Progenitor cell of endocrine pancreas (in vitro differentiated cells): ENCODE data around the gene ADNP2. TPM values are rescaled to one million over a fixed set of nuclear protein-coding genes. Genes with fewer than 3 reads are reported as not detected.
A peak's percentile ranks its signal among the peaks of the same experiment; 100 is the strongest.
"Not testable (repeated sequence)": the region's sequence is repeated elsewhere in the genome, so short reads cannot be mapped to it uniquely, and the experiment has no call there.

ENCODE experiments used
- DNase-seq: peaks from one replicate; pipeline ENCODE4 v3.0.0; 2021; ENCODE audit warnings: low spot score; ENCODE audit not compliant: unreplicated experiment
- H3K27ac Mint-ChIP-seq: 2 replicates; pipeline ENCODE4 v1.8.0; 2021; ENCODE audit warnings: mild to moderate bottlenecking, moderate library complexity, mixed read lengths
- H3K27me3 Mint-ChIP-seq: 2 replicates; pipeline ENCODE4 v1.8.0; 2021; ENCODE audit warnings: mixed read lengths
- H3K36me3 Mint-ChIP-seq: 2 replicates; pipeline ENCODE4 v1.8.0; 2022; ENCODE audit warnings: mixed read lengths; ENCODE audit not compliant: insufficient read depth
- H3K4me1 Mint-ChIP-seq: 2 replicates; pipeline ENCODE4 v1.8.0; 2021; ENCODE audit warnings: low read depth, mixed read lengths
- H3K4me3 Mint-ChIP-seq: 2 replicates; pipeline ENCODE4 v1.8.0; 2021; ENCODE audit warnings: low read depth, mild to moderate bottlenecking, moderate library complexity, mixed read lengths
- H3K9me3 Mint-ChIP-seq: 2 replicates; pipeline ENCODE4 v1.8.0; 2021; ENCODE audit warnings: low read depth, mixed read lengths
- CTCF ChIP-seq: fragments of 200-600 bp; sonication (generic); IDR thresholded peaks from one replicate; pipeline ENCODE4 v1.5.0; 2021; ENCODE audit warnings: antibody characterized with exemption, mild to moderate bottlenecking; ENCODE audit not compliant: unreplicated experiment
- total RNA-seq: library from RNA; stranded (reverse); gene quantifications from 2 replicates; pipeline ENCODE4 v1.2.1, GENCODE V29; 2021

The ADNP2 gene
- total RNA-seq, 1 donor from 2014 or later = 31.8 TPM

GRCh38 chr18:80159713-80160636, 50.9 kb downstream of the ADNP2 start:
- Mint-ChIP-seq H3K4me3 (no peak overlapping the region), H3K36me3 (peaks cover 26% of the 10 kb centered on the region), H3K27me3 (no peaks in the 10 kb centered on the region), H3K27ac (no peak overlapping the region), H3K9me3 (peaks cover 8% of the 10 kb centered on the region), H3K4me1 (no peaks in the 10 kb centered on the region)
- no peak for DNase-seq
- TF ChIP-seq CTCF = no peak

- Mint-ChIP-seq H3K4me3 (no peak overlapping the region), H3K9me3 (peaks cover 11% of the 10 kb centered on the region), H3K36me3 (peaks cover 26% of the 10 kb centered on the region), H3K27me3 (no peaks in the 10 kb centered on the region), H3K4me1 (no peaks in the 10 kb centered on the region), H3K27ac (no peak overlapping the region)
- no peak for TF ChIP-seq CTCF
- no peak for DNase-seq
These were observed 52.8 kb downstream of the ADNP2 start for GRCh38 chr18:80161781-80162417.

GRCh38 chr18:80163183-80163582, 54.1 kb downstream of the ADNP2 start:
- Mint-ChIP-seq H3K36me3 (peaks cover 26% of the 10 kb centered on the region), H3K9me3 (peaks cover 11% of the 10 kb centered on the region), H3K4me1 (no peaks in the 10 kb centered on the region), H3K27ac (no peak overlapping the region), H3K27me3 (no peaks in the 10 kb centered on the region), H3K4me3 (no peak overlapping the region)
- DNase-seq = no peak
- TF ChIP-seq CTCF = no peak

GRCh38 chr18:80164727-80165355, 55.8 kb downstream of the ADNP2 start:
- not testable (repeated sequence) for H3K4me3 Mint-ChIP-seq, H3K4me1 Mint-ChIP-seq, H3K27me3 Mint-ChIP-seq, DNase-seq, H3K27ac Mint-ChIP-seq
- H3K36me3 Mint-ChIP-seq = peaks cover 23% of the 10 kb centered on the region
- H3K9me3 Mint-ChIP-seq = peaks cover 11% of the 10 kb centered on the region

- H3K27ac Mint-ChIP-seq = peak overlapping the region; percentile 33
- H3K27me3 Mint-ChIP-seq = no peaks in the 10 kb centered on the region
- peaks cover 11% of the 10 kb centered on the region for H3K9me3 Mint-ChIP-seq
- H3K4me1 Mint-ChIP-seq = no peaks in the 10 kb centered on the region
- TF ChIP-seq CTCF = no peak
- DNase-seq = no peak
- peaks cover 22% of the 10 kb centered on the region for H3K36me3 Mint-ChIP-seq
- no peak overlapping the region for H3K4me3 Mint-ChIP-seq
These were observed 57.2 kb downstream of the ADNP2 start for GRCh38 chr18:80166240-80166639.
